Peyer's patch (tissue), 4 donors: ENCODE results near the gene CPED1. TPM values are rescaled to one million over a fixed set of nuclear protein-coding genes. Genes with fewer than 3 reads are reported as not detected.

ENCODE experiments used
- DNase-seq, 3 donors: peaks; one replicate each; pipeline ENCODE4 v3.0.0-alpha.2; 2017 to 2019
- H3K27ac ChIP-seq, 4 donors: fragments of 200-600 bp; sonication (generic); one replicate each; pipeline ENCODE4 v1.5.1; 2016 to 2019
- H3K27me3 ChIP-seq, 2 donors: fragments of 200-600 bp; sonication (generic); one replicate each; pipeline ENCODE4 v1.5.1; 2019
- H3K36me3 ChIP-seq, 3 donors: fragments of 200-600 bp; sonication (generic); one replicate each; pipeline ENCODE4 v1.5.1; 2016 to 2019
- H3K4me1 ChIP-seq, 4 donors: fragments of 200-600 bp; sonication (generic); one replicate each; pipeline ENCODE4 v1.5.1; 2016 to 2019
- H3K4me3 ChIP-seq, 4 donors: fragments of 200-600 bp; sonication (generic); 1 replicate in 3 of 4; 2 replicates in 1 of 4; pipeline ENCODE4 v1.5.1; 2016 to 2019; ENCODE audit warnings: mild to moderate bottlenecking in 1 of 4
- H3K9me3 ChIP-seq, 4 donors: fragments of 200-600 bp; sonication (generic); one replicate each; pipeline ENCODE4 v1.5.1; 2016 to 2019; ENCODE audit warnings: mild to moderate bottlenecking in 1 of 4
- POLR2A ChIP-seq, 2 donors: fragments of 450-650 bp; IDR thresholded peaks; one replicate each; pipeline ENCODE4 v1.5.1; 2017; ENCODE audit warnings: antibody characterized with exemption in 2 of 2, mild to moderate bottlenecking in 2 of 2, moderate library complexity in 2 of 2
- total RNA-seq, 4 donors: library from RNA; depleted of rRNA; stranded (reverse); fragments of >200 nt; gene quantifications; one replicate each; pipeline ENCODE4 v1.1.0, GENCODE V29; 2016
- TF ChIP-seq, protein P1 (sequence below), 6 experiments: fragments of 450-650 bp in 4 of 6; fragments of 200-600 bp in 2 of 6; sonication (generic) in 1 of 6; IDR thresholded peaks; one replicate each; pipeline ENCODE4 v1.5.1; 2017 to 2019; ENCODE audit warnings: antibody characterized with exemption in 6 of 6, mild to moderate bottlenecking in 3 of 6, moderate library complexity in 1 of 6

Gene CPED1
- total RNA-seq, 4 donors from 2014 or later, result 4.4 to 50.3 (median 8.5) TPM

GRCh38 chr7:121339082-121339481 lies 350.6 kb downstream of the CPED1 start:
- DNase-seq, result no peak
- Histone ChIP-seq H3K27ac (no peak overlapping the region), H3K36me3 (no peaks in the 10 kb centered on the region), H3K27me3 (no peaks in the 10 kb centered on the region), H3K4me3 (no peak overlapping the region), H3K9me3 (no peaks in the 10 kb centered on the region), H3K4me1 (no peaks in the 10 kb centered on the region)
- TF ChIP-seq, protein P1, sequence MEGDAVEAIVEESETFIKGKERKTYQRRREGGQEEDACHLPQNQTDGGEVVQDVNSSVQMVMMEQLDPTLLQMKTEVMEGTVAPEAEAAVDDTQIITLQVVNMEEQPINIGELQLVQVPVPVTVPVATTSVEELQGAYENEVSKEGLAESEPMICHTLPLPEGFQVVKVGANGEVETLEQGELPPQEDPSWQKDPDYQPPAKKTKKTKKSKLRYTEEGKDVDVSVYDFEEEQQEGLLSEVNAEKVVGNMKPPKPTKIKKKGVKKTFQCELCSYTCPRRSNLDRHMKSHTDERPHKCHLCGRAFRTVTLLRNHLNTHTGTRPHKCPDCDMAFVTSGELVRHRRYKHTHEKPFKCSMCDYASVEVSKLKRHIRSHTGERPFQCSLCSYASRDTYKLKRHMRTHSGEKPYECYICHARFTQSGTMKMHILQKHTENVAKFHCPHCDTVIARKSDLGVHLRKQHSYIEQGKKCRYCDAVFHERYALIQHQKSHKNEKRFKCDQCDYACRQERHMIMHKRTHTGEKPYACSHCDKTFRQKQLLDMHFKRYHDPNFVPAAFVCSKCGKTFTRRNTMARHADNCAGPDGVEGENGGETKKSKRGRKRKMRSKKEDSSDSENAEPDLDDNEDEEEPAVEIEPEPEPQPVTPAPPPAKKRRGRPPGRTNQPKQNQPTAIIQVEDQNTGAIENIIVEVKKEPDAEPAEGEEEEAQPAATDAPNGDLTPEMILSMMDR (IDR thresholded peaks at IDR 0.05), result no peak
- no peak for TF ChIP-seq POLR2A (IDR thresholded peaks at IDR 0.05)

GRCh38 chr7:121341933-121342332 lies 353.4 kb downstream of the CPED1 start:
- H3K4me1 ChIP-seq, result peaks cover 0 to 7% (median 0%) of the 10 kb centered on the region in 4 donors
- DNase-seq, result no peak
- H3K36me3 ChIP-seq, result peaks cover 0 to 6% (median 0%) of the 10 kb centered on the region in 3 donors
- TF ChIP-seq POLR2A (IDR thresholded peaks at IDR 0.05), result no peak
- TF ChIP-seq, protein P1 (IDR thresholded peaks at IDR 0.05), result no peak
- no peak overlapping the region for H3K27ac ChIP-seq
- no peaks in the 10 kb centered on the region for H3K9me3 ChIP-seq
- no peaks in the 10 kb centered on the region for H3K27me3 ChIP-seq
- H3K4me3 ChIP-seq, result no peak overlapping the region

DNA sequence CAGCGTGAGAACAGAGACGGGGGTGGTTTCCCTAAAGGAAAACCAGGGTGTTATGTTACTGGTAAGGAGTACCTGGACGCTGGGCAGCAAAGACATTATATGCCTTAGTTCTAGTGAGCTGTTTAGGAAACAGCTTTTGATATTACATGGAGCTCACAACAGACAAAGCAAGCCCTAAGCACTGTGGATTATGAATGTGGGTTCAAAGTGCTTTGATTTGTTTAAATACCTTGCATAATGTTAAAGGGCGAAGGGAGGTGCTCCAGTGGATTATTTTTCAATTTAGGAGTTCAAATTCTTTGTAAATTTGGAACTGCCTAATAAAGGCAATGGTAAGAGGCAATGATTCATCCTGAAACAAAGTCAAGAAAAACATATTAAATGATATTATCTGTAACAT lies 354.1 kb downstream of the CPED1 start:
- Histone ChIP-seq H3K27ac (no peak overlapping the region), H3K9me3 (no peaks in the 10 kb centered on the region), H3K4me3 (no peak overlapping the region), H3K36me3 (peaks cover 0 to 7% (median 0%) of the 10 kb centered on the region in 3 donors), H3K4me1 (peaks cover 0 to 7% (median 0%) of the 10 kb centered on the region in 4 donors), H3K27me3 (no peaks in the 10 kb centered on the region)
- no peak for TF ChIP-seq POLR2A (IDR thresholded peaks at IDR 0.05)
- TF ChIP-seq, protein P1 (IDR thresholded peaks at IDR 0.05), result no peak
- no peak for DNase-seq

DNA sequence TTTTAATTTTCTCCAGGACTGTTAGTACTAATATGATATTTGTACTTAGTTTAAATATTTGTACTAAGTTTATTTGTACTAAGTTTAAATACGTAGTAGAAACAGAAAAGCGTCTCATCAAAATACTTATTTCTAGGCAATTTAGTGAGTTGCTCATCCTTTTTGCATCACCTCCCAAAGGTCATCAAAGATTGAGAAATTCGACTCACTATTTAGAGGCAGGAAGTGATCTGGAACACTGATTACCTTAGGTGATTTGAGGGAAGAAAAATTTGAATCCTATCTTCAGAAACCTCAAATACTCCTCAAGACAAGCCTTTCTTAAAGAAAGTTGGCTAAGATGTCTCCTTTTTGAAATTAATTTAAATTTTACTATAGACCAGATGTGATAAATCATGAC lies 354.8 kb downstream of the CPED1 start:
- Histone ChIP-seq H3K36me3 (peaks cover 0 to 7% (median 0%) of the 10 kb centered on the region in 3 donors), H3K27ac (no peak overlapping the region), H3K4me3 (no peak overlapping the region), H3K9me3 (no peaks in the 10 kb centered on the region), H3K27me3 (no peaks in the 10 kb centered on the region), H3K4me1 (peaks cover 0 to 7% (median 0%) of the 10 kb centered on the region in 4 donors)
- no peak for TF ChIP-seq POLR2A (IDR thresholded peaks at IDR 0.05)
- TF ChIP-seq, protein P1 (IDR thresholded peaks at IDR 0.05), result no peak
- DNase-seq, result no peak

GRCh38 chr7:121344093-121344492 lies 355.6 kb downstream of the CPED1 start:
- peaks cover 0 to 7% (median 0%) of the 10 kb centered on the region in 3 donors for H3K36me3 ChIP-seq
- TF ChIP-seq, protein P1 (IDR thresholded peaks at IDR 0.05), result no peak
- no peak for TF ChIP-seq POLR2A (IDR thresholded peaks at IDR 0.05)
- H3K27ac ChIP-seq, result no peak overlapping the region
- H3K27me3 ChIP-seq, result no peaks in the 10 kb centered on the region
- no peaks in the 10 kb centered on the region for H3K9me3 ChIP-seq
- DNase-seq, result no peak
- H3K4me3 ChIP-seq, result no peak overlapping the region
- H3K4me1 ChIP-seq, result peaks cover 0 to 7% (median 0%) of the 10 kb centered on the region in 4 donors

DNA sequence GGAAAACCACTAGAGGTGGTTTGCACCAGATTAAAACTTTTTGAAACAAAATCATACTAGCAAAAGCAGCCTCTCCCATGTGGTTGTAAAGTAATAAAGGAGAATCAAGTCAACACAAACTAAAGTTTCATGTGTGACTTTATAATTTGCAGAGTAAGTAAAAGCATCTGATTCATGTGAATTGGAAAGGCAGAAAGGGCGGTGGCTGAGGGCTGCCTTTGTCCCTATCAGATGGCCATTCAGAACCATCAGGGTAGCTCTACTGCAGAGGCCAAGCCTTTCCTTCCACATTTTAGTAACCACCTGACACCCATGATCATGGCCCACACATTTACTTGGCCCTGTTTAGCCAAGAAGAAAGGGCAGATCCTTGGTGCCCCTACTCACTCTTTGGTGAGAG lies 356.0 kb downstream of the CPED1 start:
- H3K27ac ChIP-seq, result peak overlapping the region in 1 of 4 donors; percentile 6
- no peak for DNase-seq
- TF ChIP-seq POLR2A (IDR thresholded peaks at IDR 0.05), result no peak
- TF ChIP-seq, protein P1 (IDR thresholded peaks at IDR 0.05), result no peak

More for the DNA sequence above, 356.0 kb downstream of the CPED1 start:
- H3K4me1 ChIP-seq, result peaks cover 0 to 7% (median 0%) of the 10 kb centered on the region in 4 donors
- peaks cover 0 to 7% (median 0%) of the 10 kb centered on the region in 3 donors for H3K36me3 ChIP-seq
- H3K4me3 ChIP-seq, result no peak overlapping the region
- no peaks in the 10 kb centered on the region for H3K27me3 ChIP-seq
- no peaks in the 10 kb centered on the region for H3K9me3 ChIP-seq
